Fibroblast of peridontal ligament (primary cell): Measurements from ENCODE around the gene PDCD1LG2.
"Not testable (repeated sequence)": the region's sequence is repeated elsewhere in the genome, so short reads cannot be mapped to it uniquely, and the experiment has no call there.

Experiments used
- DNase-seq: peaks from one replicate; pipeline ENCODE4 v3.0.0-alpha.2; 2010; ENCODE audit errors: extremely low read depth

Gene PDCD1LG2

DNA sequence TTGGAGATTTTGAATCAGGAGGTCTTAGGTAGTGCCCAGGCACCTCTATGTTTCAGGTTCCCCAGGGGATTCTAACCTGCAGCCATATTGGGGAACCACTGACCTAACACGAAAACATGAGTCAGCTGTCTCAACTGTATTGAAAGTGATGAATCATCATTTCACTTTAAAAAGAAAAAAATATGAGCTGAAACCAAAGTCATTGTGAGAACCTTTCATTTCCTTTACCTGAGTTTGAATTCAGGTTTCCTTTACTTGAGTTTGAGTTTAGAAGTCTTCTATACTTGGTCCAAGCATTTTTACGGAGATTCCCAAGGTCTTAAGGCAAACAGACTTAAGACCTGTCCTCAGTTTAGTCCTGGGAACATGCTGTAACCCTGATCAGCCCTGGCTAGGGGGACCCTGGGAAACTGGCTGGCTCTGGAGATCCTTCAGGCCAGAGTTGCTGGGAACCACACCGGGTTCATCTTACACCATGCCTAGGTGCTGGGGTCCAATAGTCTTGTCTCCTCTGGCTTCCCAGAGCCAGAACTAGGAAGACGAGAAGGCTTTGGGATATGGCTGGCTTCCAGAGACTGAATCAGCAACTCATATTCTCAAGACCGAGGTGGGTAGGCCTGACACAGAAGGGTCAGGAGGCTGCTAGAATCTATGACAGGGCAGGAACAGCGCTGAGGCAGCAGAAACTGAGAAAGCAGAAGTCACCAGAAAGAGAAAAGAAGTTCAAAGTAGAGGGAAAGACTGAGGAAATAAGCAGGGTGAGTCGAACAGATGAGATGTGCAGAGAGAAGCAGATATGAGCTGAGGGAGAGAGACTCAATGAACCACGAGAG, 16.4 kb upstream of the PDCD1LG2 start:
- peak; percentile 79 for DNase-seq

DNA sequence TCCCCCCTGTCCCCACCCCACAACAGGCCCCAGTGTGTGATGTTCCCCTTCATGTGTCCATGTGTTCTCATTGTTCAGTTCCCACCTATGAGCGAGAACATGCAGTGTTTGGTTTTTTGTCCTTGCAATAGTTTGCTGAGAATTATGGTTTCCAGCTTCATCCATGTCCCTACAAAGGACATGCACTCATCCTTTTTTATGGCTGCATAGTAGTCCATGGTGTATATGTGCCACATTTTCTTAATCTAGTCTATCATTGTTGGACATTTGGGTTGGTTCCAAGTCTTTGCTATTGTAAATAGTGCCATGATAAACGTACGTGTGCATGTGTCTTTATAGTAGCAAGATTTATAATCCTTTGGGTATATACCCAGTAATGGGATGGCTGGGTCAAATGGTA, 15.6 kb upstream of the PDCD1LG2 start:
- DNase-seq = not testable (repeated sequence)

DNA sequence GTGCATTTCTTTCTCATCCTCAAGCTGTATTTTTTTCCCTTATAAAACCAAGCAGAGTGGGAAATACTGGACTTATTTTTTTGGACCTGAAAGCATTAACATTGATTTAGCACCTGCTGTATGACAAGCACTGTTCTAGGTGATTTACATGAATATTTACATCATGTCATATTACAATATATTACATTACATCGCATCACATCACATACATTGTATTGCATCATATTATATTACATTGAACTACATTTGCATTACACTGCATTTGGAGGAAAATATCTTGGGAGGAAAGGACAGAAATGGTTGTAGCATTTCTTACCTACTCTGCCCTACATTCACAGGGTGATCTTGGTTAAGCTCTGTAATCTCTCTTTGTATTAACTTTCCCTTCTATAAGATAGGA, 11.2 kb upstream of the PDCD1LG2 start:
- DNase-seq = no peak

DNA sequence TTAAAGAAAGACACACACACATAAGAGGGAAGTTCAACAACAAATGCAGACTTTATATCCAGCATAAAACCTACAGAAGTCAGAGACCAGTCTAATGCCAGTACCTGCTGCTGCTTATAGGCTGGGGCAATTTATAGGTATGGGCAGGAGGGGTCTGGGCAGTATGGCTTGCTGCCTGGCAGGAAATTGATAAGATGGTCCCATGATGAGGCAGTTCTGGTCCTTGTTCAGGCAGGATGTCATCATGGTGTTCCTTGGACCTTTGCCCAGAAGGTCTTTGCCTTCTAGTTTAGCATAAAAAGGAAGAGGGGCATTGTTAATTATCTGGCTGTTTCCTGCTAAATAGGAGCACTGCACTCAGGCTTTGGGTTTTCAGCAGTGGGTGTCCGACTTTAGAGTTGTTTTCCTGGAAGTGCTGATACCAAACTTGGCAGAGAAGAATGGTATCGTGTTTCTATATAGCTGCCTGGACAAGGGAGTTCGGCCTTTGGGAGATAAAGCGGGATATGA, 10.4 kb upstream of the PDCD1LG2 start:
- peak; percentile 30 for DNase-seq

DNA sequence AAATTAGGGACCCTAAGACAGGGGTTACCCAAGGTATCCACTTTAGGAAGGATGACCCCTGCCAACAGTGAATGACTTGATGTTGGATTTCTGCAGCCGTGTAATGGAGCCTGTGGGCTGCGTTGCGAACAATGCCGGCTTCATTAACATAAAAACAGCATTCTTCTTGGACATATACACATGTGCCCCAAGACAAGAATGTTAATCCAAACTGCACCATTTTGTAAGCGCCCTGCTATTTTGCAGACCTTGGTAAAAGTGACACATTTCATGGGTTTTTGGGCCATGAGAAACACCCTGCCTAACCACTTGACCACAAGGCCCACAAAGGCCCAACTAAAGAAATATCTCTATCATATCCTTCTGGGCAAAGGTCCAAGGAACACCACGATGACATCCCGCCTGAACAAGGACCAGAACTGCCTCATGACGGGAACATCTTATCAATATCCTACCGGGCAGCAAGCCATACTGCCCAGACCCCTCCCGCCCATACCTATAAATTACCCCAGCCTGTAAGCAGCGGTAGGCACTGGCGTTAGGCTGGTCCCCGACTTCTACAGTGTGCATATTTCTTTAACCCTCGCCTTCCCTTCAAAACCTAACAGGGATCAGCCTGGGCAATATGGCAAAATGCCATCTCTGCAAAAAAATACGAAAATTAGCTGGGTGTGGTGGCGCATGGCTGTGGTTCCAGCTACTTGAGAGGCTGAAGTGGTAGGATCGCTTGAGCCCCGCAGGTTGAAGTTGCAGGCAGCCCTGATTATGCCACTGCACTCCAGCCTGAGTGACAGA, 9.7 kb upstream of the PDCD1LG2 start:
- DNase-seq = no peak

DNA sequence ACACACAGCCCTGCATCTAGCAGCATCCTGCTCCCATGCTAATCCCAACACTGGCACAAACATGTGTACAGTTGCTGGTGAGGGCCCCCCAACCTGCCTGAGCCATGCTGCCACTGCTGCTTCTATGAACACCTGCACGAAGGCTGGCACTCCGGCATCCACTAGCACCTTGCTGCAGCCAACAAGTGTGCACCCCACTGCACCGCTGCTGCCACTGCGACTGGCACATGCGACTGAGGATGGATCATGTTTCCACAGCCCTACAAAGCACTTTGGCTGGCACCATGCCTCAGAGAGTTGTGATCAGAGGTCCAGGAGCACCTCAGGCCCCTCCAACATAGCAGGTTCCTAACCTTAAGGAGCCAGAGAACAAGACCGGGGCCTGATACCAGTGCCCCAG, 7.8 kb upstream of the PDCD1LG2 start:
- no peak for DNase-seq

DNA sequence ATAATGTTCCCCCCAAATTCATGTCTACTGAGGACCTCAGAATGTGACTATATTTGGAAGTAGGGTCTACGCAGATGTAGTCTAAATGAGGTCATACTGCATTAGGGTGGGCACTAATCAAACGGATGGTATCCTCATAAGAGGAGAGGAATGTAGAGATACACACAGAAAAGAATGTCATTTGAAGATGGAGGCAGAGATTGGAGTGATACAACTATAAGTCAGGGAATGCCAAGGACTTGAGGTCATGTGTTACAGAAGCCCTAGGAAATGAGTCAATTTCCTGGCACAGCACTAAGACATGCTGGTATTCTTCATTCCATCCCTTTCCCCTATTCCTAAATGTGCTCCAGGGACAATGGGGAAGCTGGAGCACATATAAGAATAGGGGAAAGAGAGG, 758 bp upstream of the PDCD1LG2 start:
- DNase-seq = peak; percentile 93

DNA sequence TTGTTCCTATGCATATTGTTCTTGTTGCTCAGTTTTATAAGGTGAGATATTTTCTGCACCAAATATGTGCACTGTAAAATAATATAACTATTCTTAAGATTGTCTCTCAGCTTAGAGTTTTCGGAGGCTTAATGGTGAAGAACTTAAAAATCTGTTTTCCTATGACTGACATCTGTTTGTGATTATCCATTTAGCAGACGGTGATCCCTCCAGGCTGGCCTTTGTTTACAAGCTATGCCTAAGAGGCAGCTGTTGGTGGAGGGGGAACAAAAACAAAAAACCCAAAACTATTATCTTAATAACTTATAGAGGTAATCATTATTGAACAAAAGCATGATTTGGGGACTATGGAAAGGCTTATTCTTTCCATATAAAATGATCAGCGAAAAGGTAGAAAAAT, 658 bp downstream of the PDCD1LG2 start:
- peak; percentile 67 for DNase-seq

DNA sequence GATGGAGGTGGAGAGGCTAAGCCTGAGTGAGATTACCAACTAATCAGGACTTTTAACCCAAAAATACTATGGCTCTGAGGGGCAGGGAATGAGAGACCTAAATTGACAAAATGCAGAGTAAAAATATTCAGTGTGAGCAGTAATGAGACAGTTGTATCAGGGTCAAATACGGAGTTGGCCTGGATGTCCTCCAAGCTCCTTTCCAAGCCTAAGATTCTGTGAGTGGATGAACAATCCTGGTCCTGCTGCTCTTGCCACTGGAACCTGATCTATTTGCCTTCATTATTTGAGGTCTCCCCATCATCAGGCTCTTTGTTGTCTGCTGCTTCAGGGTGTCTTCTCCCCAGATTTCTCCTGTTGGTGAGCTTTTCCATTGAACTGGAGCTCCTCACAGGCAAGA, 1.1 kb downstream of the PDCD1LG2 start:
- peak; percentile 27 for DNase-seq

DNA sequence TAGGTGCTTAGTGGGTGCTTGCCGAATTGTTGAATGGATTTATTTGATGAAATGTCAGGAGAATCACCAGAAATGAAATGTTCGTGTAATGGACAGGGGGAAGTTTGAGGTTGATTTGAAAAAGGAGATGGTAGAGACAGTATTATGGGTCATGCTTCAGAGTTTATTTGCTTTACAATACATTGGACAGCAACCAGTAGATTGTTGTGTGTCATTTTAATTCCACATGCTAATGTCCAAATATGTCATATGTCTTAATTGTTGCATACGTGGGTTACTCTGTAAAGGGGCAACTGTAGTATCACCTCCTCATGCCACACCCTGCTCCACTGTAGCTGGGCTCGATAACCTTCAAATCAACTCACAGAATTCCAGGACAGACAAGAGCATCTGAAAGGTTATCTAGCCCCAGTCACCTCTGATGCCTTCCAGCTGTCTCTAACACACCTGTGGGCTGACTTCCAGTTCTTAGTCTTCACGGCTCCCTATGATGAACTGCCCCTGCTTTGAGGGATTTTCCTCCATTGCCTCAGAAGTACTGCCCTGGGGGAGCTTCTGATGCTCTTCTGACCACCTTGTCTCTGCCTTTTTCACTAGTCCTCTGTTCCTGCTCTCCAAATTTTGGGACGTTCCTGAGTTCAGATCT, 1.7 kb downstream of the PDCD1LG2 start:
- DNase-seq = no peak

DNA sequence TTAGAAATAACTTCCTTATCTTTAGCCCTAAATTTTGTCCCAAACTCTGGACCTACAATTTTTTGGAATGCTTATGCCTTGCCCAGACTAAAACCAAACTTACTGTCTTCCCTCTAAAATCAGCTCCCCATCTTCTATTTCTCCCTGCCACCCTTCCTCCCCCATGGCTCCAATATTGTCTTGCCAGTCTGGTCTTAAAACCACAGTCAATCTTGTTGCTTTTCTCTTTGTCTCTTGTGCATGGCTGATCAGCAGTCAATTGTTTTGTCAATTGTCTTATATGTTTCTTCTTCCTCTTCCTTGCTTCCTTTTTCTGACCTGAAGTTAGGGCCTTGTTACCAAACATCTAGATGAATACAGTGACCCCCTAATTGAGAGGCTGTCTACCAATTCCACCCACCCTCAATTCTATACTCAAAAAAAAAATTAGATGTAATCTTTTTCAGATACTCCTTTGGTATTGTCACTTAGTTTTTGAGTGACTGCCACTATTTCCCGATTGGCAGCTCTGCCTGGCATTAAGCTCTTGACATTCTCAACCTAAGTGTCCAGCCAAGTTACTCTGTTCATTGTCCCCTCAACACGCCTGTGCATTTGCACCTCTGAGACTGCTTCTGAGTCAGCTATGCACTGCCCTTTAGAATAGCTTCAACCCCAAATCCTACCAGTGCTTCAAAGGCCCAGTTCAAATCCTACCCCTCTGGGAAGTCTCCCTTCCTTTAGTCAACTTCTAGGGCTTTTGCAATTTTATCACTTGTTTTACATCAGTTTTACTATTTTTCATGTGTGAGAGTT, 2.5 kb downstream of the PDCD1LG2 start:
- no peak for DNase-seq

DNA sequence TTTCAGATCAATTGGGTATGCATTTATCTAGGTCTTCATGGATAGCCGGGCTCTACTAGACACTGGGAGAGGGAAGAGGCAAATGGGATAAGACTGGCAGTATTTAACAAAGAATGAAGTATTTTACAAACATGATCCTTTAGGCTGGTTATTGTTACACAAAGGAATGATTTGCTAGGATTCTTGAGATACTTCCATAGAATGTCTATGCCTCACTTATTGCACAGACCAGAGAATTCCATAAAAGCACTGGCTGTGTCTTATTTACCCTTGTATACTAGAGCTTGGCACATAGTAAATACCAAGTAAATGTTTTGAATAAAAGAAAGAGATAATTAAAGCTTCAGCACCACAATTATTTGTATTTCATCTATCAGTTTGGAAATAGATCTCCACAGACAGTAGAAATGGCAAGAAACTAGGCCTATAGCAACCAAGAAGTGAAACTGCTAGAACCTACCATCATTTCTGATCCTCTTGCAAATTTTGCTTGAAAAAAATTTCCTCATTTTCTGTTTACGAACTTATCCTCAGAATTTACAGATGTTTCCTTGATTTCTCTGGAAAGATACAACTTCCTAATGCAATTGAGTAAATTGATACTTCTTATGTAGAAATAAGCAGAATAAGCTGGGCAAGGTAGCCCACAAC, 3.8 kb downstream of the PDCD1LG2 start:
- peak; percentile 54 for DNase-seq

DNA sequence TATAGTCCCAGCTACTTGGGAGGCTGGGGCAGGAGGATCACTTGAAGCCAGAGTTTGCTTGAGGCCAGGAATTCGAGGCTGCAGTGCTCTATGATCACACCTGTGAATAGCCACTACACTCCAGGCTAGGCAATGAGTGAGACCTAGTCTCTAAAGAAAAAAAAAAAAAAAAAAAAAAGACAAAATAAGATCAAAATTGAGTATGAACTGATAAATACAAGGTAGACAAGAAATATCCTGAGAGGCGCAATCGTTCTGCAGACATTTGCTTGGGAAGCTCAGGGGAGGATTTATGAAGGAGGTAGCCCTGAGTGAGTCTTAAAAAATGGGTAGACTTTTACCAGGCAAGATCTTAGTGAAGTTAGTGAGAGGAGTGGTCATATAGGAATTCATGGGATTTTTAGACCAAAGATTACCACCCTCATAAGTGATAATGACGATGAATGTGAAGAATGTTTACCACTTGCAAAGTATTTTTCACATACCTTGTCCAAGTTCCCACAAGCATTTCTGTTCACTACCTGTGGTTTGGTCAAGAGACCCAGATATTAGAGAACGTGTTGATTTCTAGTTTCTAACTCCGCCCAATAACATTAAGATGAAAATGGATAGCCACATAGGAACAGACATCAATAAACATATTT, 4.4 kb downstream of the PDCD1LG2 start:
- no peak for DNase-seq

DNA sequence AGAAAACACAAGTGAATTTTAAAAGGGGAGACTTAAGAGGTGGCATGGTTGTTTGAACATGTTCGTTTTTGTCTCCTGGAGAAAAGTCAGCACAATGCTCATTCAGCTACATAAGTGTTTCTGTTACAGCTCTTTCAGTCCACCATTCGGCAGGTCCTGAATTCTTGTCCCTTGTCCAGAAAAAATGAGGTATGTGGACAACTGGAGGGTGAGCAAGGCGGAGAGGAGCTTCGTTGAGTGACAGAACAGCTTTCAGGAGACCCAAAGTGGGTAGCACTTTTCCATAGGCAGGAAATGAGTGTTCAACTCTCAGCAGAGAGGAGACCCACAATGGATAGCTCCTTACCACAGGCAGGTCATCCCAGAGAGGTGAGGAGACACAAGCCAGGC, 4.9 kb downstream of the PDCD1LG2 start:
- no peak for DNase-seq

DNA sequence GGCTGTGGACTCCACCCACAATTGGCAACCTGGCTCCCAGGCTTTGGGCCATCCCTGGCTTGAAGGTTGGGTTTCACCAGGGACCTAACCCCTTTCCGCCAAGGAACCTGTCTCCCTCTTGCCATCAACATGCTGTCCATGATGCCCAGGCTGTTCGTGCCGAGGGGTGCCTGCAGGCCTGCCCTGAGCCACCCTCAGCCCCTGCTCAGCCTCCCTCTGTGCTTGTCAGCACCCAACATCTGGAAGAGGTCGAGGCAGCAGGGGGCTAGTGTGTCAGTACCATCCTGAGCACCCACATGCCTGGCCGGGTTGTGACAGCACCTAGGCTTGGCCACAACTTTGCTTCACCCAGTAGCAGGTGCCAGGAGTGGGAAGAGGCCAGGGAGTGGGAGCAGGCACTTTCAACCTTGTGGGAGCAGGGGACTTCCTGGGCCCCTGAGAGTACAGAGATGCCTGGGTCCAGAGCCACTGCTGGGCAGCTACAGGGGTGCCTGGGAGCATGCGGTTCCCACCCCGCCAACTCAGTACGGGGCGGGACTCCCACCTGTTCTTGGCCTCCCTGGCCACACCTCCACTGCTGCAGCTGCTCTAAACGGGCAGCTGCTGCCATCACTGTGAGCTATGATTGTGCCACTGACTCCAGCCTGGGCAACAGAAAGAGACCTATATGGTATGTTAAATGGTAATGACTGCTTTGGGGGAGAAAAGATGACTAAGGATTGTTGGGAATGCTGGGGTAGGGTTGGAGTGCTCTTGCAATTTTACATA, 6.3 kb downstream of the PDCD1LG2 start:
- DNase-seq = no peak

DNA sequence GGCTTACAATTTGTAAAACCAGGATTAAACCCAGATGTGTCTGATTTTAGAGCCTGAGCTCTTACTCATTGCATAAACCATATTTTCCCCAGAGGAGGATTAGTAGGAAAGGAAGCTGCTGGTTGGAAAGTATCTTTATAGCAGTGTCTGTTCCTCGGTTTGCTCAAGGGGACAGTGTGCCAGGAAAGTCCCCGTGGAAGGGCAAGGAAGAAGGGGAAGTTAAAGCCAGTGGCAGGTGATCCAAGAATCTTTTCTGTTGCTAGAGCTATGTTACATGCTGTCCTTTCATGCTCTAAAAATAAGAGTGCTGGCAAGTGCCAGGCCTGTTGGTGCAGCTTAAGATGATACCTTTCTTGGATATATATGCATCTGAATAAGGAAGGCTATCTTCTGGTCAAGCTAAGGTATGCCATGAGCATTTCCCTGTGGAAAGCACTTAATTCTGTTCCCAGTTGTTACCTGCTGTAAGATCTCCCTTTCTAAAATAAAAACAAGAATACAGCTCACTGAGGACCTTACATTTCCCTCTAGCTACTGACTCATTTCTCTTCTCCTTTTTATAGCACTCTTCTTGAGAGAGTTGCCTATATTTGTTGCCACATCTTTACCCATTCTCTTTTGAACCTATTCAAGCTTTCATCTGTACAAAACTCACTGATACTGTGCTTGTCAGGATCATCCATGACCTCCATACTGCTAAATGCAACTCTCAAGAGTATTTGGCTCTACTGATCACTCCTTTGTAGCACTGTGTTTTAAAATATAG, 8.0 kb downstream of the PDCD1LG2 start:
- DNase-seq = peak; percentile 74

DNA sequence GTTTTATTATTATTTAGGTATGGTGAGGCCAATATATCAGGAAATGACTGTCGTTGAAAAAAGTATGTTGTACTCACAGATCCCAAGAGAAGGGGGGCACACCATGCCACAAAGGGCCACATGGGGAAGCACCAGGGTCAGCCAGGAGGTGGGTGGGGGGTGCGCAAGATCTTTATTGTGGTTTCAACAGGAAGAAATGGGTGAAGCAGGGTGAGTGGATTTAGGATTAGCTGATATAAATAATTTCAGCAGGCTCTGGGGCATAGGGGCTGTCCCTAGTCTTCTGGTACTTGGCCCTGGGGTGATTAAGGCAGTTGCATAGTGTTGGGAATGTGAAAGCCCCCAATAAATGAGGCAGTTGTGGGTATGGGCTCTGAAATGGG, 8.6 kb downstream of the PDCD1LG2 start:
- DNase-seq = no peak

DNA sequence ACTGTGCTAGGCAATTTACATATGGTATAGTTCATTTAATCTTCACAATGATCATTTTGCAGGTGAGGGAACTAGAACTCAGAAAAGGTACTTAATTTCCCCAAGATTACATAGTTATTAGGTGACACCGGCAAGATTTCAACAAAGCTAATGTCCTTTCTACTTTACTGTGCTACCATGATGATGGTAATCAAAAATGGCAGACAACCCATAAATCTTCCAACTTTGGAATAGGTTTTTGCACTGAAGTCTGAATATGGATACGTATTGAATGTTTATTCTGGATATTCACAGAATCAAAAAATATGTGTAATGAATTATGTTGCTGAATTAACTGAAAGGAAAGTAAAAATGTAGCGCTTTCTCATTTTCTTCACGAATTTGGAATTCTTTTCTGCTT, 13.8 kb downstream of the PDCD1LG2 start:
- DNase-seq = no peak

DNA sequence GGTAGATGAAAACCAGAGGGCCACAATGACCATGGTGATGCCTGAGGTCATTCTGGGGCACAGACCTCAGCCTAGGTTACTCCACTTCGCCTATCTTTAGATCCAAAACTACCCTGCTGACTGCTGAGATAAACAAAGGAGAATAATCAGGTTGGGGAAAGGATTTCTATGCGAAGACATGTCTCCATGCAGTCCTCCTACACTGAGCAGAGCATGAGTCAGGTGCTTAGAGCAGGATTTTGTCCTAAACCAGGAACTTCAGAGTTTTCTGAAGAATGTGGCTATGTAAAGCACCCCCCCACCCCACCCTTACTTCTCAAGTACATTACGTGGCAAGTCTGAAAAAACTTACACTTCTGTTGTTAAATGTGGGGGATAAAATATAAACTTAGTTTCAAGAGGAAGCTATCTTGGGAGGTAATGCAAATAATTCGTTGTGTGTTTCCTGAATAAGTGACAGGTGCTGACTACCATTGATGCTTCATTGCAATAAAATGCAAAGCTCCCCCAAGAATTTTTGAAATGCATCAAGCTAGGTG, 19.4 kb downstream of the PDCD1LG2 start:
- no peak for DNase-seq
